BLaER1 (cell line): ENCODE results near the gene CD19.

Source experiments
- H3K27ac ChIP-seq: shearing (Covaris generic); formaldehyde crosslinking; 2 replicates; pipeline ENCODE4 v1.8.1; 2022
- H3K27me3 ChIP-seq: shearing (Covaris generic); formaldehyde crosslinking; 2 replicates; pipeline ENCODE4 v1.8.1; 2022
- H3K36me3 ChIP-seq: shearing (Covaris generic); formaldehyde crosslinking; 2 replicates; pipeline ENCODE4 v1.8.1; 2022
- H3K4me1 ChIP-seq: shearing (Covaris generic); formaldehyde crosslinking; 2 replicates; pipeline ENCODE4 v1.8.1; 2022
- H3K4me2 ChIP-seq: shearing (Covaris generic); formaldehyde crosslinking; 2 replicates; pipeline ENCODE4 v1.8.1; 2022
- H3K4me3 ChIP-seq: shearing (Covaris generic); formaldehyde crosslinking; 2 replicates; pipeline ENCODE4 v1.8.1; 2022
- H3K9ac ChIP-seq: shearing (Covaris generic); formaldehyde crosslinking; 2 replicates; pipeline ENCODE4 v1.8.1; 2022
- H3K9me3 ChIP-seq: shearing (Covaris generic); formaldehyde crosslinking; 2 replicates; pipeline ENCODE4 v1.8.1; 2022
- H4K20me1 ChIP-seq: shearing (Covaris generic); formaldehyde crosslinking; 2 replicates; pipeline ENCODE4 v1.8.1; 2022
- Cebpa-rat ChIP-seq: shearing (Covaris generic); IDR thresholded peaks from 2 replicates; pipeline ENCODE4 v1.8.1; 2022

CD19 gene

DNA sequence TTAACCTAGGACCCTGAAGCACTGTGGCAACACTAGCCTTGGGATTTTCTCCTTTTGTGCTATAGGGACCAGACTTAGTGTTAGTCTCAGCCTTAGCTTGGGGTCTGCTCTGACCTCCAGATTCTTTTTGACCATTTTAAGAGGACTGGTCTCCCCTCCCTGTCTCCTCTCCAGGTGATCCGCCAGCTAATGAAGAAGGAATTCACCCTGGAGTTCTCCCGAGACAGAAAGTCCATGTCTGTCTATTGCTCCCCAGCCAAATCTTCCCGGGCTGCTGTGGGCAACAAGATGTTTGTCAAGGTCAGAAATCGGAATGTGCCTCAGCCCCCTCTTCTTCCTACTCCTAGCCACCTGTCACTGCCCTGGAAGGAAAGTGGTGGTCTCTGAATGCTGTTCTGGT is 33.9 kb upstream of the CD19 start:
- no peaks in the 10 kb centered on the region for H3K27me3 ChIP-seq
- no peak for TF ChIP-seq Cebpa-rat
- H3K4me3 ChIP-seq = no peak overlapping the region
- peaks cover 44% of the 10 kb centered on the region for H3K4me1 ChIP-seq
- peaks cover 30% of the 10 kb centered on the region for H3K36me3 ChIP-seq
- no peak overlapping the region for H3K9ac ChIP-seq
- H3K4me2 ChIP-seq = no peak overlapping the region
- H3K27ac ChIP-seq = no peak overlapping the region
- no peaks in the 10 kb centered on the region for H4K20me1 ChIP-seq
- H3K9me3 ChIP-seq = no peaks in the 10 kb centered on the region

DNA sequence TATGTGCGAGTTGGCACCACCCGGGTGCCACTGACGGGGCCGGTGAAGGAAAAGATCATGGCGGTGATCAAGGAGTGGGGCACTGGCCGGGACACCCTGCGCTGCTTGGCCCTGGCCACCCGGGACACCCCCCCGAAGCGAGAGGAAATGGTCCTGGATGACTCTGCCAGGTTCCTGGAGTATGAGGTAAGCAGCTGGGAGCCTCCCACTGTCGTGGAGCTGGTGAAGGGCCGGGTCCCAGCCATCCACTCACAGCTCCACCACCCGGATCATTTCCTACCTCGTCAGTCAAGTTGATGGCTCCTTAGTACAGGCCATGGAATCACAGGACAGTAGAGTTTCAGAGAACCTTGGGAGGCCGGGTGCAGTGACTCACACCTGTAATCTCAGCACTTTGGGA is 33.5 kb upstream of the CD19 start:
- Histone ChIP-seq H3K4me2 (no peak overlapping the region), H4K20me1 (no peaks in the 10 kb centered on the region), H3K4me1 (peaks cover 48% of the 10 kb centered on the region), H3K9me3 (no peaks in the 10 kb centered on the region), H3K4me3 (no peak overlapping the region), H3K9ac (no peak overlapping the region), H3K36me3 (peaks cover 30% of the 10 kb centered on the region), H3K27ac (no peak overlapping the region), H3K27me3 (no peaks in the 10 kb centered on the region)
- TF ChIP-seq Cebpa-rat = no peak

GRCh38 chr16:28898942-28899341 is 32.8 kb upstream of the CD19 start:
- Histone ChIP-seq H3K4me2 (no peak overlapping the region), H3K4me1 (peaks cover 53% of the 10 kb centered on the region), H3K36me3 (peaks cover 31% of the 10 kb centered on the region), H3K27ac (no peak overlapping the region), H3K4me3 (no peak overlapping the region), H3K27me3 (no peaks in the 10 kb centered on the region), H3K9me3 (no peaks in the 10 kb centered on the region), H3K9ac (no peak overlapping the region), H4K20me1 (no peaks in the 10 kb centered on the region)
- TF ChIP-seq Cebpa-rat = no peak

GRCh38 chr16:28899882-28900590 is 31.7 kb upstream of the CD19 start:
- Histone ChIP-seq H3K27ac (peak overlapping the region; percentile 86), H3K36me3 (peaks cover 34% of the 10 kb centered on the region), H3K27me3 (no peaks in the 10 kb centered on the region), H3K9me3 (no peaks in the 10 kb centered on the region), H3K4me2 (peak overlapping the region; percentile 90), H3K4me3 (no peak overlapping the region), H4K20me1 (no peaks in the 10 kb centered on the region), H3K4me1 (peaks cover 54% of the 10 kb centered on the region), H3K9ac (no peak overlapping the region; the same call in 1 of the 2 replicates)
- no peak for TF ChIP-seq Cebpa-rat

DNA sequence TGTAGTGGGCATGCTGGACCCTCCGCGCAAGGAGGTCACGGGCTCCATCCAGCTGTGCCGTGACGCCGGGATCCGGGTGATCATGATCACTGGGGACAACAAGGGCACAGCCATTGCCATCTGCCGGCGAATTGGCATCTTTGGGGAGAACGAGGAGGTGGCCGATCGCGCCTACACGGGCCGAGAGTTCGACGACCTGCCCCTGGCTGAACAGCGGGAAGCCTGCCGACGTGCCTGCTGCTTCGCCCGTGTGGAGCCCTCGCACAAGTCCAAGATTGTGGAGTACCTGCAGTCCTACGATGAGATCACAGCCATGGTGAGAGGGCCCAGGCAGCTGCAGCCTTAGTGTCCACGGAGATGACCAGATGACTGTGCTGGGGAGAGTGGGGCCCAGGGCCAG is 31.2 kb upstream of the CD19 start:
- peak overlapping the region; percentile 90 for H3K4me2 ChIP-seq
- TF ChIP-seq Cebpa-rat = no peak

GRCh38 chr16:28901862-28902261 is 29.9 kb upstream of the CD19 start:
- no peak for TF ChIP-seq Cebpa-rat
- Histone ChIP-seq H3K27ac (peak overlapping the region; percentile 86), H4K20me1 (no peaks in the 10 kb centered on the region), H3K9ac (peak overlapping the region; percentile 34), H3K4me1 (peaks cover 65% of the 10 kb centered on the region), H3K4me2 (peak overlapping the region; percentile 90), H3K36me3 (peaks cover 48% of the 10 kb centered on the region), H3K9me3 (no peaks in the 10 kb centered on the region), H3K4me3 (no peak overlapping the region), H3K27me3 (no peaks in the 10 kb centered on the region)

More for the DNA sequence above, 31.2 kb upstream of the CD19 start:
- peaks cover 59% of the 10 kb centered on the region for H3K4me1 ChIP-seq
- H3K27me3 ChIP-seq = no peaks in the 10 kb centered on the region
- no peaks in the 10 kb centered on the region for H3K9me3 ChIP-seq
- H3K27ac ChIP-seq = peak overlapping the region; percentile 86
- no peak overlapping the region for H3K9ac ChIP-seq
- H3K4me3 ChIP-seq = no peak overlapping the region
- H3K36me3 ChIP-seq = peaks cover 37% of the 10 kb centered on the region
- no peaks in the 10 kb centered on the region for H4K20me1 ChIP-seq

- H4K20me1 ChIP-seq = no peaks in the 10 kb centered on the region
- no peaks in the 10 kb centered on the region for H3K9me3 ChIP-seq
- H3K4me2 ChIP-seq = peak overlapping the region; percentile 90
- peak overlapping the region; percentile 86 for H3K27ac ChIP-seq
- no peak for TF ChIP-seq Cebpa-rat
- H3K4me3 ChIP-seq = peak overlapping the region; percentile 48
- H3K27me3 ChIP-seq = no peaks in the 10 kb centered on the region
- peaks cover 71% of the 10 kb centered on the region for H3K4me1 ChIP-seq
- H3K36me3 ChIP-seq = peaks cover 52% of the 10 kb centered on the region
- H3K9ac ChIP-seq = peak overlapping the region; percentile 73
Measured at GRCh38 chr16:28902909-28903308, 28.9 kb upstream of the CD19 start.

- H3K4me1 ChIP-seq = peaks cover 77% of the 10 kb centered on the region
- peaks cover 52% of the 10 kb centered on the region for H3K36me3 ChIP-seq
- H3K9me3 ChIP-seq = no peaks in the 10 kb centered on the region
- no peaks in the 10 kb centered on the region for H3K27me3 ChIP-seq
- H4K20me1 ChIP-seq = no peaks in the 10 kb centered on the region
- peak overlapping the region; percentile 48; the same call in 1 of the 2 replicates for H3K4me3 ChIP-seq
- peak overlapping the region; percentile 73 for H3K9ac ChIP-seq
- H3K4me2 ChIP-seq = peak overlapping the region; percentile 90
- peak overlapping the region; percentile 86 for H3K27ac ChIP-seq
- no peak for TF ChIP-seq Cebpa-rat
Measured at GRCh38 chr16:28903344-28904042, 28.3 kb upstream of the CD19 start.

GRCh38 chr16:28904363-28904762 is 27.4 kb upstream of the CD19 start:
- peaks cover 86% of the 10 kb centered on the region for H3K4me1 ChIP-seq
- peaks cover 53% of the 10 kb centered on the region for H3K36me3 ChIP-seq
- no peaks in the 10 kb centered on the region for H3K27me3 ChIP-seq
- H3K9me3 ChIP-seq = no peaks in the 10 kb centered on the region
- peak overlapping the region; percentile 90 for H3K4me2 ChIP-seq
- no peaks in the 10 kb centered on the region for H4K20me1 ChIP-seq
- H3K27ac ChIP-seq = peak overlapping the region; percentile 86
- no peak overlapping the region for H3K4me3 ChIP-seq
- no peak for TF ChIP-seq Cebpa-rat
- H3K9ac ChIP-seq = peak overlapping the region; percentile 50

DNA sequence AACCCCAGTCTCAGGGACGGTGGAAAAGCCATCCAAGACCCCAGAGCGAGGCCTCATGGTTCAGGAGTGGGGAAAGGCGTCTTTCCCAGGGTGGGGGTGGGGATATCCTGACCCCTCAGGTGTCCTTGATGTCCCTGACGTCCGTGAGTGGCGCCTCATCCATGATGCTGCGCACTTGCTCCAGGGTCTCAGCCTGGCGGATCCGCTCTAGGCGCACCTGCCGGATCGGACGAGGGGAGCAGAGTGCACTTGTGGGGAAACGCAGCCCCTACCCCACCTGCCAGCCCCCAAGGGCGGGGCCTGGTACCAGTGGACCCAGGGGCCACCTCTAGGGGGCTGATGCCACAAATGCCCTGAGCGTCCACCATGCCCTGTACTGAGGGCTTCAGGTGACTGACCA is 26.9 kb upstream of the CD19 start:
- Histone ChIP-seq H3K27ac (peak overlapping the region; percentile 86), H3K9ac (peak overlapping the region; percentile 50; the same call in 1 of the 2 replicates), H3K4me1 (peaks cover 85% of the 10 kb centered on the region), H3K36me3 (peaks cover 57% of the 10 kb centered on the region), H3K27me3 (no peaks in the 10 kb centered on the region), H3K9me3 (no peaks in the 10 kb centered on the region), H3K4me3 (no peak overlapping the region), H4K20me1 (no peaks in the 10 kb centered on the region), H3K4me2 (peak overlapping the region; percentile 90)
- TF ChIP-seq Cebpa-rat = no peak
